Activated naive CD8-positive, alpha-beta T cell treated with anti-CD3 and anti-CD28 coated beads, Interleukin-2, amount 50 U/mL, for 24 hours (primary cell): ENCODE data around the gene KRTAP10-6.

Experiments used
- ATAC-seq: fragments of 150-1000 bp; cut with Tn5 transposase; one replicate; pipeline ENCODE4 v1.10.0; 2021
- DNase-seq: peaks from one replicate; pipeline ENCODE4 v3.0.0; 2021
- H3K27ac Mint-ChIP-seq: one replicate; pipeline ENCODE4 v1.8.0; 2021; ENCODE audit warnings: mild to moderate bottlenecking, mixed read lengths
- H3K27me3 Mint-ChIP-seq: one replicate; pipeline ENCODE4 v1.8.0; 2021; ENCODE audit warnings: mixed read lengths
- H3K36me3 Mint-ChIP-seq: one replicate; pipeline ENCODE4 v1.8.0; 2021; ENCODE audit warnings: low read depth, mixed read lengths
- H3K4me1 Mint-ChIP-seq: one replicate; pipeline ENCODE4 v1.8.0; 2021; ENCODE audit warnings: mixed read lengths
- H3K4me3 Mint-ChIP-seq: one replicate; pipeline ENCODE4 v1.8.0; 2021; ENCODE audit warnings: mild to moderate bottlenecking, moderate library complexity, mixed read lengths
- H3K9me3 Mint-ChIP-seq: one replicate; pipeline ENCODE4 v1.8.0; 2021; ENCODE audit warnings: mixed read lengths

KRTAP10-6 gene

GRCh38 chr21:44626673-44627143 is 34.4 kb upstream of the KRTAP10-6 start, which contains the start of gene KRTAP10-9:
TSS of gene KRTAP10-9 (plus strand) at chr21:44627093. CDS start at chr21:44627172, 79 bp downstream.
- no peak within 1 kb of the TSS for H3K27ac Mint-ChIP-seq
- no peaks in the 10 kb centered on the region for H3K27me3 Mint-ChIP-seq
- peaks cover 19% of the 10 kb centered on the region for H3K36me3 Mint-ChIP-seq
- H3K9me3 Mint-ChIP-seq = peaks cover 49% of the 10 kb centered on the region
- no peak for ATAC-seq
- no peak within 1 kb of the TSS for H3K4me3 Mint-ChIP-seq
- peaks cover 23% of the 10 kb centered on the region for H3K4me1 Mint-ChIP-seq
- no peak for DNase-seq

- no peak for ATAC-seq
- Mint-ChIP-seq H3K4me1 (peaks cover 23% of the 10 kb centered on the region), H3K27me3 (no peaks in the 10 kb centered on the region), H3K36me3 (peaks cover 17% of the 10 kb centered on the region), H3K27ac (no peak overlapping the region), H3K9me3 (peaks cover 45% of the 10 kb centered on the region), H3K4me3 (no peak overlapping the region)
- DNase-seq = no peak
Observed at GRCh38 chr21:44626262-44626661, 34.0 kb upstream of the KRTAP10-6 start.

GRCh38 chr21:44625756-44626155 is 33.5 kb upstream of the KRTAP10-6 start:
- DNase-seq = no peak
- Mint-ChIP-seq H3K27me3 (no peaks in the 10 kb centered on the region), H3K4me3 (no peak overlapping the region), H3K9me3 (peaks cover 41% of the 10 kb centered on the region), H3K4me1 (peaks cover 22% of the 10 kb centered on the region), H3K36me3 (peaks cover 13% of the 10 kb centered on the region), H3K27ac (no peak overlapping the region)
- no peak for ATAC-seq

GRCh38 chr21:44623575-44623974 is 31.3 kb upstream of the KRTAP10-6 start:
- H3K9me3 Mint-ChIP-seq = peaks cover 52% of the 10 kb centered on the region
- no peaks in the 10 kb centered on the region for H3K27me3 Mint-ChIP-seq
- no peak for ATAC-seq
- H3K27ac Mint-ChIP-seq = no peak overlapping the region
- H3K4me3 Mint-ChIP-seq = no peak overlapping the region
- H3K4me1 Mint-ChIP-seq = peaks cover 18% of the 10 kb centered on the region
- DNase-seq = no peak
- peaks cover 30% of the 10 kb centered on the region for H3K36me3 Mint-ChIP-seq

GRCh38 chr21:44619886-44620285 is 27.6 kb upstream of the KRTAP10-6 start:
- Mint-ChIP-seq H3K27ac (no peak overlapping the region), H3K36me3 (peaks cover 30% of the 10 kb centered on the region), H3K4me1 (peaks cover 37% of the 10 kb centered on the region), H3K9me3 (peaks cover 53% of the 10 kb centered on the region), H3K27me3 (no peaks in the 10 kb centered on the region), H3K4me3 (no peak overlapping the region)
- DNase-seq = no peak
- ATAC-seq = no peak

GRCh38 chr21:44618909-44619308 is 26.6 kb upstream of the KRTAP10-6 start:
- peaks cover 37% of the 10 kb centered on the region for H3K4me1 Mint-ChIP-seq
- peaks cover 43% of the 10 kb centered on the region for H3K9me3 Mint-ChIP-seq
- peaks cover 24% of the 10 kb centered on the region for H3K36me3 Mint-ChIP-seq
- DNase-seq (peak; percentile 22), ATAC-seq (peak; percentile 84)
- peak overlapping the region; percentile 88 for H3K27ac Mint-ChIP-seq
- no peaks in the 10 kb centered on the region for H3K27me3 Mint-ChIP-seq
- H3K4me3 Mint-ChIP-seq = peak overlapping the region; percentile 34

- Mint-ChIP-seq H3K9me3 (peaks cover 39% of the 10 kb centered on the region), H3K4me1 (peaks cover 37% of the 10 kb centered on the region), H3K27ac (peak overlapping the region; percentile 88), H3K36me3 (peaks cover 23% of the 10 kb centered on the region), H3K4me3 (peak overlapping the region; percentile 34), H3K27me3 (no peaks in the 10 kb centered on the region)
- DNase-seq = no peak
- ATAC-seq = peak; percentile 34
Observed at GRCh38 chr21:44618504-44618903, 26.2 kb upstream of the KRTAP10-6 start.

GRCh38 chr21:44617071-44617501 is 24.8 kb upstream of the KRTAP10-6 start:
- H3K4me3 Mint-ChIP-seq = no peak overlapping the region
- no peaks in the 10 kb centered on the region for H3K27me3 Mint-ChIP-seq
- no peak overlapping the region for H3K27ac Mint-ChIP-seq
- H3K9me3 Mint-ChIP-seq = peaks cover 27% of the 10 kb centered on the region
- DNase-seq (no peak), ATAC-seq (no peak)
- H3K4me1 Mint-ChIP-seq = peaks cover 37% of the 10 kb centered on the region
- H3K36me3 Mint-ChIP-seq = peaks cover 21% of the 10 kb centered on the region

GRCh38 chr21:44616591-44616926 is 24.3 kb upstream of the KRTAP10-6 start:
- H3K27me3 Mint-ChIP-seq = no peaks in the 10 kb centered on the region
- H3K27ac Mint-ChIP-seq = no peak overlapping the region
- peaks cover 37% of the 10 kb centered on the region for H3K4me1 Mint-ChIP-seq
- H3K9me3 Mint-ChIP-seq = peaks cover 29% of the 10 kb centered on the region
- DNase-seq (no peak), ATAC-seq (no peak)
- H3K4me3 Mint-ChIP-seq = no peak overlapping the region
- peaks cover 21% of the 10 kb centered on the region for H3K36me3 Mint-ChIP-seq

- H3K4me1 Mint-ChIP-seq = peaks cover 37% of the 10 kb centered on the region
- H3K9me3 Mint-ChIP-seq = peaks cover 33% of the 10 kb centered on the region
- ATAC-seq (no peak), DNase-seq (no peak)
- peaks cover 21% of the 10 kb centered on the region for H3K36me3 Mint-ChIP-seq
- no peak overlapping the region for H3K27ac Mint-ChIP-seq
- no peak overlapping the region for H3K4me3 Mint-ChIP-seq
- H3K27me3 Mint-ChIP-seq = no peaks in the 10 kb centered on the region
Observed at GRCh38 chr21:44615911-44616590, 23.7 kb upstream of the KRTAP10-6 start.

- H3K27me3 Mint-ChIP-seq = no peaks in the 10 kb centered on the region
- H3K9me3 Mint-ChIP-seq = peaks cover 28% of the 10 kb centered on the region
- no peak overlapping the region for H3K4me3 Mint-ChIP-seq
- DNase-seq = no peak
- peaks cover 16% of the 10 kb centered on the region for H3K36me3 Mint-ChIP-seq
- no peak for ATAC-seq
- no peak overlapping the region for H3K27ac Mint-ChIP-seq
- peaks cover 37% of the 10 kb centered on the region for H3K4me1 Mint-ChIP-seq
Observed at GRCh38 chr21:44615466-44615865, 23.2 kb upstream of the KRTAP10-6 start.

- Mint-ChIP-seq H3K36me3 (peaks cover 14% of the 10 kb centered on the region), H3K4me3 (no peak overlapping the region), H3K27ac (no peak overlapping the region), H3K4me1 (peaks cover 37% of the 10 kb centered on the region), H3K27me3 (no peaks in the 10 kb centered on the region), H3K9me3 (peaks cover 25% of the 10 kb centered on the region)
- ATAC-seq = no peak
- no peak for DNase-seq
Observed at GRCh38 chr21:44614961-44615391, 22.7 kb upstream of the KRTAP10-6 start.

GRCh38 chr21:44614161-44614631 is 21.9 kb upstream of the KRTAP10-6 start:
- Mint-ChIP-seq H3K9me3 (peaks cover 25% of the 10 kb centered on the region), H3K4me1 (peaks cover 30% of the 10 kb centered on the region), H3K27ac (no peak overlapping the region), H3K27me3 (no peaks in the 10 kb centered on the region), H3K4me3 (no peak overlapping the region), H3K36me3 (peaks cover 9% of the 10 kb centered on the region)
- ATAC-seq = no peak
- DNase-seq = no peak

- ATAC-seq = no peak
- Mint-ChIP-seq H3K27me3 (no peaks in the 10 kb centered on the region), H3K9me3 (peaks cover 24% of the 10 kb centered on the region), H3K36me3 (peaks cover 3% of the 10 kb centered on the region), H3K4me3 (no peak overlapping the region), H3K27ac (no peak overlapping the region), H3K4me1 (peaks cover 24% of the 10 kb centered on the region)
- DNase-seq = no peak
Observed at GRCh38 chr21:44613386-44614155, 21.3 kb upstream of the KRTAP10-6 start.
